Stimulated activated CD4-positive, alpha-beta T cell treated with anti-CD3 and anti-CD28 coated beads, Interleukin-2, amount 100 ng/mL, for 48 hours (primary cell): ENCODE data around the gene NACA2.
"Not testable (repeated sequence)": the region's sequence is repeated elsewhere in the genome, so short reads cannot be mapped to it uniquely, and the experiment has no call there.

Source experiments
- DNase-seq, 2 donors: peaks; one replicate each; pipeline ENCODE4 v3.0.0-alpha.2; 2020

NACA2 gene

GRCh38 chr17:61575352-61575975, 15.6 kb downstream of the NACA2 start:
- no peak for DNase-seq

- no peak for DNase-seq
Observed at GRCh38 chr17:61574542-61575351, 16.3 kb downstream of the NACA2 start.

GRCh38 chr17:61572547-61572946, 18.5 kb downstream of the NACA2 start:
- not testable (repeated sequence) for DNase-seq

GRCh38 chr17:61571624-61572023, 19.4 kb downstream of the NACA2 start:
- no peak for DNase-seq

GRCh38 chr17:61570118-61570517, 20.9 kb downstream of the NACA2 start:
- DNase-seq: no peak

GRCh38 chr17:61569525-61569924, 21.5 kb downstream of the NACA2 start:
- DNase-seq: not testable (repeated sequence)

GRCh38 chr17:61568219-61569072, 22.6 kb downstream of the NACA2 start:
- DNase-seq: no peak

- no peak for DNase-seq
Observed at GRCh38 chr17:61567045-61567802, 23.8 kb downstream of the NACA2 start.

- not testable (repeated sequence) for DNase-seq
Observed at GRCh38 chr17:61566448-61566847, 24.6 kb downstream of the NACA2 start.

- DNase-seq: not testable (repeated sequence)
Observed at GRCh38 chr17:61565850-61566249, 25.2 kb downstream of the NACA2 start.

- DNase-seq: no peak
Observed at GRCh38 chr17:61565213-61565612, 25.8 kb downstream of the NACA2 start.

GRCh38 chr17:61562287-61562686, 28.7 kb downstream of the NACA2 start:
- DNase-seq: no peak

- DNase-seq: no peak
Observed at GRCh38 chr17:61561354-61561753, 29.7 kb downstream of the NACA2 start.

- DNase-seq: no peak
Observed at GRCh38 chr17:61560071-61560470, 30.9 kb downstream of the NACA2 start.

- DNase-seq: no peak
Observed at GRCh38 chr17:61556224-61557188, 34.5 kb downstream of the NACA2 start.

GRCh38 chr17:61555127-61555566, 35.9 kb downstream of the NACA2 start:
- DNase-seq: no peak

GRCh38 chr17:61554209-61554608, 36.8 kb downstream of the NACA2 start:
- no peak for DNase-seq

GRCh38 chr17:61552560-61552959, 38.5 kb downstream of the NACA2 start:
- DNase-seq: not testable (repeated sequence)

GRCh38 chr17:61551255-61551742, 39.7 kb downstream of the NACA2 start:
- no peak for DNase-seq

- no peak for DNase-seq
Observed at GRCh38 chr17:61547113-61547512, 43.9 kb downstream of the NACA2 start.

- no peak for DNase-seq
Observed at GRCh38 chr17:61545335-61545938, 45.6 kb downstream of the NACA2 start.
